ENCODE results near the gene LYST.
"Not testable (repeated sequence)": the region's sequence is repeated elsewhere in the genome, so short reads cannot be mapped to it uniquely, and the experiment has no call there.

Gene LYST

GRCh38 chr1:235642011-235642942 lies 224.4 kb downstream of the LYST start:
- peak overlapping the region; percentile 31 for H3K4me3 ChIP-seq (replicated peaks; ENCODE audit: insufficient read depth, low read length)
- peaks cover 10% of the 10 kb centered on the region for H3K27me3 ChIP-seq (ENCODE audit: insufficient read depth, poor library complexity, severe bottlenecking)

GRCh38 chr1:235640580-235640979 lies 226.1 kb downstream of the LYST start:
- no peak overlapping the region for H3K4me3 ChIP-seq (replicated peaks; ENCODE audit: insufficient read depth, low read length)
- H3K27ac ChIP-seq (replicated peaks) = no peak overlapping the region
- DNase-seq (ENCODE audit: low read depth in 1 of 2, low spot score in 1 of 2) = no peak
- TF ChIP-seq CTCF (IDR thresholded peaks at IDR 0.05; ENCODE audit: insufficient read depth, low read length) = no peak
- TF ChIP-seq GABPA (IDR thresholded peaks at IDR 0.05; ENCODE audit: low read depth) = no peak
- TF ChIP-seq POLR2AphosphoS5 (IDR thresholded peaks at IDR 0.05; ENCODE audit: low read depth) = no peak
- TF ChIP-seq SPI1 (IDR thresholded peaks at IDR 0.05; ENCODE audit: borderline replicate concordance, low read depth) = no peak
- TF ChIP-seq REST (IDR thresholded peaks at IDR 0.05; ENCODE audit: insufficient replicate concordance, low read depth) = no peak
- no peaks in the 10 kb centered on the region for H3K27me3 ChIP-seq (ENCODE audit: insufficient read depth, poor library complexity, severe bottlenecking)

More at GRCh38 chr1:235642011-235642942, 224.4 kb downstream of the LYST start:
- DNase-seq (ENCODE audit: low read depth in 1 of 2, low spot score in 1 of 2) = peak in 1 of 2 experiments; percentile 54
- H3K27ac ChIP-seq (replicated peaks) = no peak overlapping the region
- TF ChIP-seq REST (IDR thresholded peaks at IDR 0.05; ENCODE audit: insufficient replicate concordance, low read depth) (no peak), CTCF (IDR thresholded peaks at IDR 0.05; ENCODE audit: insufficient read depth, low read length) (no peak), POLR2AphosphoS5 (IDR thresholded peaks at IDR 0.05; ENCODE audit: low read depth) (no peak)

- Histone ChIP-seq H3K27ac (replicated peaks) (no peak overlapping the region), H3K27me3 (ENCODE audit: insufficient read depth, poor library complexity, severe bottlenecking) (no peaks in the 10 kb centered on the region), H3K4me3 (replicated peaks; ENCODE audit: insufficient read depth, low read length) (no peak overlapping the region)
- no peak for TF ChIP-seq CTCF (IDR thresholded peaks at IDR 0.05; ENCODE audit: insufficient read depth, low read length)
- no peak for TF ChIP-seq REST (IDR thresholded peaks at IDR 0.05; ENCODE audit: insufficient replicate concordance, low read depth)
- TF ChIP-seq POLR2AphosphoS5 (IDR thresholded peaks at IDR 0.05; ENCODE audit: low read depth) = no peak
- TF ChIP-seq GABPA (IDR thresholded peaks at IDR 0.05; ENCODE audit: low read depth) = no peak
- TF ChIP-seq SPI1 (IDR thresholded peaks at IDR 0.05; ENCODE audit: borderline replicate concordance, low read depth) = no peak
- no peak for DNase-seq (ENCODE audit: low read depth in 1 of 2, low spot score in 1 of 2)
Measured at GRCh38 chr1:235639226-235640205, 227.2 kb downstream of the LYST start.

- not testable (repeated sequence) for DNase-seq (ENCODE audit: low read depth in 1 of 2, low spot score in 1 of 2); H3K27ac ChIP-seq (replicated peaks); H3K4me3 ChIP-seq (replicated peaks; ENCODE audit: insufficient read depth, low read length); H3K27me3 ChIP-seq (ENCODE audit: insufficient read depth, poor library complexity, severe bottlenecking)
Measured at GRCh38 chr1:235638612-235639011, 228.1 kb downstream of the LYST start.
